Mononuclear cell (primary cell): ENCODE measurements around the gene FGFBP3. TPM values are rescaled to one million over a fixed set of nuclear protein-coding genes. Genes with fewer than 3 reads are reported as not detected.
"Not testable (repeated sequence)": the region's sequence is repeated elsewhere in the genome, so short reads cannot be mapped to it uniquely, and the experiment has no call there.

Experiments
- H3K27me3 ChIP-seq: 2 replicates; pipeline ENCODE4 v1.6.0; 2011; ENCODE audit warnings: low read length, control low read depth; ENCODE audit not compliant: insufficient read depth
- H3K4me1 ChIP-seq: 2 replicates; pipeline ENCODE4 v1.5.1; 2011; ENCODE audit warnings: mild to moderate bottlenecking, low read length, control low read depth; ENCODE audit not compliant: insufficient read depth
- H3K4me3 ChIP-seq: 2 replicates; pipeline ENCODE4 v1.5.1; 2011; ENCODE audit warnings: mild to moderate bottlenecking, low read length, moderate library complexity
- H3K9me3 ChIP-seq: 2 replicates; pipeline ENCODE4 v1.5.1; 2011; ENCODE audit warnings: low read depth, mild to moderate bottlenecking, control low read depth, low read length
- total RNA-seq: library from RNA; depleted of rRNA; stranded (reverse); fragments of >200 nt; gene quantifications from one replicate; pipeline ENCODE4 v1.2.3, GENCODE V29; 2012

Gene FGFBP3
- total RNA-seq, 1 donor: 0.84 TPM

DNA sequence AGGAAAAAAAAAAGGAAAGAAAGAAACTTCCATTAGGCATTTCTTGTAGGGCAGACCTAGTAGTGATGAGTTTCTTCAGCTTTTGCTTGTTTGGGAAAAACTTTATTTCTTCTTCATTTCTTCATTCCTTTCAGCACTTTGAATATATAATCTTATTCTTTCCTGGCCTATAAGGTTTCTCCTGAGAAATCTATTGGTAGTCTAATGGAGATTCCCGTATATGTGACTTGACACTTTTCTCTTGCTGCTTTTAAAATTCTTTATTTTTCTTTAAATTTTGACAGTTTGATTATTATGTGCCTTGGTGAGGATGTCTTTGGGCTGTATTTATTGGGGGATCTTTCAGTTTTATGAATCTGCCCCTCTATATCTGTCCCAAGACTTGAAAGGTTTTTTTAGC lies 10.4 kb upstream of the FGFBP3 start:
- Histone ChIP-seq H3K4me3 (no peak overlapping the region), H3K9me3 (no peaks in the 10 kb centered on the region), H3K4me1 (peaks cover 10% of the 10 kb centered on the region), H3K27me3 (peaks cover 27% of the 10 kb centered on the region)

GRCh38 chr10:91910467-91910866 lies 1.2 kb upstream of the FGFBP3 start:
- Histone ChIP-seq H3K4me3 (no peak overlapping the region), H3K4me1 (peaks cover 23% of the 10 kb centered on the region), H3K9me3 (no peaks in the 10 kb centered on the region), H3K27me3 (peaks cover 12% of the 10 kb centered on the region)

GRCh38 chr10:91908337-91909116 lies 759 bp downstream of the FGFBP3 start:
- Histone ChIP-seq H3K9me3 (no peaks in the 10 kb centered on the region), H3K4me3 (peak overlapping the region; percentile 61), H3K4me1 (peaks cover 23% of the 10 kb centered on the region), H3K27me3 (peaks cover under 1% of the 10 kb centered on the region)

- Histone ChIP-seq H3K4me3 (peak overlapping the region; percentile 61), H3K4me1 (peaks cover 23% of the 10 kb centered on the region), H3K27me3 (no peaks in the 10 kb centered on the region), H3K9me3 (no peaks in the 10 kb centered on the region)
These were observed 1.4 kb downstream of the FGFBP3 start for GRCh38 chr10:91907914-91908336.

DNA sequence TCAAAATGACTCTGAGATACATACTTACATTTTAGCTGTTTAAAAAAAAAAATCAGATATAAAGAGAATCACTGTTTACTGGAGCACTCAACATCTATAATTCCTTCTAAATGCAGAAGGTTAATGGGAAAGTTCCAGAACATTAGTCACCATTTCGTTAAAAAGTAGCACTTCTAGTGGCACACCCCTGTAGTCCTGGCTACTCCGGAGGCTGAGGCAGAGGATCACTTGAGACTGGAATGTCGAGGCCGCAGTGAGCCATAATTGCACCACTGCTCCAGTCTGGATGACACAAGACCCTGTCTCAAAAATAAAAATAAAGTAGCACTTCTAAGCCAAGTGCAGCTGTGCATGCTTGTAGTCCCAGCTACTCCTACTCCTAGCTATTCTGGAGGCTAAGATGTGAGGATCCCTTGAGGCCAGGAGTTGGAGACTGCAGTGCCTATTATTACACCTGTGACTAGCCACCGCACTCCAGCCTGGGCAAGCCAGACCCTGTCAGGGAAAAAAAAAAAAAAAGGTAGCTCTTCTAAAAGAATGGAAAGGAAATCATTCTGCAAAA lies 2.2 kb downstream of the FGFBP3 start:
- Histone ChIP-seq H3K27me3 (no peaks in the 10 kb centered on the region), H3K4me3 (no peak overlapping the region), H3K9me3 (no peaks in the 10 kb centered on the region), H3K4me1 (peaks cover 30% of the 10 kb centered on the region)

- H3K4me3 ChIP-seq: no peak overlapping the region
- H3K27me3 ChIP-seq: no peaks in the 10 kb centered on the region
- H3K4me1 ChIP-seq: peaks cover 16% of the 10 kb centered on the region
- no peaks in the 10 kb centered on the region for H3K9me3 ChIP-seq
These were observed 7.3 kb downstream of the FGFBP3 start for GRCh38 chr10:91901784-91902677.

DNA sequence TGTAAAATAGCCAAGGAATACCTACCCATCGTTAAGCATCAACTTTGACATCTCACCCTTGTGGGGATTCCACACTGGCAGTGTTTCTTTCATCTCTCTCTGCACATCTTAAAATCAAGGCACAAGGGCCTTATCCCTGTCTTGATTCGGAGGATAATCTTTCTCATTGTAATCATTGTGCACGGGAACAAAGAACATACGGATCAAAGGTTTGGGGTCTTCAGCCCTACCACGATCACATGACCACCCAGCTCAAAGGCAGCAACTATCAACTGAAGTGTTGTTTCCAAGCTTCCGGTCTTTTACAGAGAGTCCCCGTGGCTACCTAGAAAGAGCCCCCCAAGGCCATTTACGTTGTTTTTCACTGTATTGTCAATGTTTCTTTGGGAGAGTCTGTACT lies 11.9 kb downstream of the FGFBP3 start:
- H3K4me1 ChIP-seq: peaks cover 16% of the 10 kb centered on the region
- no peaks in the 10 kb centered on the region for H3K27me3 ChIP-seq

GRCh38 chr10:91896212-91896756 lies 13.0 kb downstream of the FGFBP3 start:
- H3K4me1 ChIP-seq: peaks cover 11% of the 10 kb centered on the region

More for the DNA sequence above, 11.9 kb downstream of the FGFBP3 start:
- Histone ChIP-seq H3K4me3 (no peak overlapping the region), H3K9me3 (no peaks in the 10 kb centered on the region)

DNA sequence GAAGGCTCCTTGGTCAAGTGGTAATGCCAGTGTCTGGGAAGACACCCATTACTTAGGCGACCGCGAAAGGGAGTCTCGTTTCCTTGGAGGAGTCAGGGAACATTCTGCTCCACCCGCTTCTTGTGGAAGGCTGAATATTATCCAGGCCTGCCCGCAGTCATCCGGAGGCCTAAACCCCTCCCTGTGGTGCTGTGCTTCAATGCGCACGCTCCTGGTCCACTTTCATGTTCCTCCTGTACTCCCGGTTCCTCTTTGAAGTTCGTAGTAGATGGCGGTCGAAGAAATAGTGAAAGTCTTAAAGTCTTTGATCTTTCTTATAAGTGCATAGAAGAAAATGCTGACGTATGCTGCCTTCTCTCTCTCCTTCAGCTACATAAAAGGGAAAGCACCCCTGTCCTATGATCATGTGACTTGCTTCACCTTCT lies 15.0 kb downstream of the FGFBP3 start:
- H3K27me3 ChIP-seq, H3K9me3 ChIP-seq, H3K4me1 ChIP-seq, H3K4me3 ChIP-seq: not testable (repeated sequence)

More at GRCh38 chr10:91896212-91896756, 13.0 kb downstream of the FGFBP3 start:
- no peaks in the 10 kb centered on the region for H3K9me3 ChIP-seq
- H3K27me3 ChIP-seq: no peaks in the 10 kb centered on the region
- no peak overlapping the region for H3K4me3 ChIP-seq

DNA sequence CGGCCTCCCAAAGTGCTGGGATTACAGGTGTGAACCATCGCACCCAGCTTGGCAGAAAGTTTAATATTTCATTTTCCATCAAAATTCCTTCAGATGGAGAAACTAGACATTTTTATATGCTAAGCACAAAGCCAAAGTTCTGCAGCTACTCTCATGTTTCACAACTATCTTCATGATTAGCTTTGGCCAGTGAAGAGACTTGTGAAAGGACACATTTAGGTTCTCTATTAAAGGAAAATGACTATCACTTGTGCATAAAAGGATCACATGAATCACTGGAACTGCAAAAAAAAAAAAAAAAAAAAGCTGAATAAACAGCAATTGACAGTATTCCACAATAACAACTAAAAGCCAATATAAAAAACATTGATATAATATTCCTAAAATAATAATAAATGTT lies 16.2 kb downstream of the FGFBP3 start:
- Histone ChIP-seq H3K27me3 (peaks cover under 1% of the 10 kb centered on the region), H3K9me3 (no peaks in the 10 kb centered on the region), H3K4me3 (no peak overlapping the region), H3K4me1 (peaks cover 5% of the 10 kb centered on the region)

- H3K4me3 ChIP-seq: no peak overlapping the region
- H3K9me3 ChIP-seq: no peaks in the 10 kb centered on the region
- peaks cover 11% of the 10 kb centered on the region for H3K27me3 ChIP-seq
- H3K4me1 ChIP-seq: peaks cover 10% of the 10 kb centered on the region
These were observed 17.9 kb downstream of the FGFBP3 start for GRCh38 chr10:91891125-91892001.

GRCh38 chr10:91887272-91888076 lies 21.8 kb downstream of the FGFBP3 start:
- H3K4me3 ChIP-seq: peak overlapping the region; percentile 36
- peaks cover 11% of the 10 kb centered on the region for H3K27me3 ChIP-seq
- peaks cover 5% of the 10 kb centered on the region for H3K4me1 ChIP-seq
- H3K9me3 ChIP-seq: no peaks in the 10 kb centered on the region

DNA sequence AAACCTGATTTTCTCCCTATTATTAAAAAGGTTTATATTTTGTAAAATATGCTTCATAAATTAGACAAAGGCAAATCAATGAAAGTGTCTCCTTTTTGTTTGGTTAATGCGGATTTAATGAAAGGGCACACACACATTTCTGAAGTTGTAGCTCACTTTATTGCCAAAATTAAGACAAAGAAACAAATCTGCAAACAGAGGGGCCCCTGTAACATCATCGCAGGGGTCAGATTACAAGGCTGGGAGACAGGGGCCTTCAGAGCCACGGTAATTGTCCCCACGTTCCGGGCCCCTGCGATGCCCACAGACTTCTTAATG lies 22.4 kb downstream of the FGFBP3 start:
- Histone ChIP-seq H3K9me3 (no peaks in the 10 kb centered on the region), H3K4me3 (peak overlapping the region; percentile 36), H3K4me1 (peaks cover 5% of the 10 kb centered on the region), H3K27me3 (peaks cover 11% of the 10 kb centered on the region)
